MM.1S (cell line): ENCODE data around the gene PNMA3.
"Not testable (repeated sequence)": the region's sequence is repeated elsewhere in the genome, so short reads cannot be mapped to it uniquely, and the experiment has no call there.

Source experiments
- DNase-seq: peaks from one replicate; pipeline ENCODE4 v3.0.0-alpha.2; 2015
- H2AFZ ChIP-seq: fragments of 300-600 bp; sonication (generic); 2 replicates; pipeline ENCODE4 v1.6.0; 2016; ENCODE audit warnings: antibody characterized with exemption, low read length
- H3F3A ChIP-seq: fragments of 300-600 bp; sonication (generic); 2 replicates; pipeline ENCODE4 v1.6.1; 2016; ENCODE audit warnings: mild to moderate bottlenecking, antibody characterized with exemption, low read length, moderate library complexity, mixed read lengths; ENCODE audit not compliant: insufficient read depth
- H3K27ac ChIP-seq: fragments of 300-600 bp; sonication (generic); 2 replicates; pipeline ENCODE4 v1.5.1; 2016; ENCODE audit warnings: mild to moderate bottlenecking, low read length
- H3K27me3 ChIP-seq: fragments of 300-600 bp; sonication (generic); replicated peaks from 2 replicates; pipeline ENCODE4 v1.6.0; 2016; ENCODE audit warnings: low read length; ENCODE audit not compliant: insufficient read depth
- H3K36me3 ChIP-seq: fragments of 300-600 bp; sonication (generic); replicated peaks from 2 replicates; pipeline ENCODE4 v1.6.1; 2016; ENCODE audit warnings: mild to moderate bottlenecking, low read length, mixed read lengths; ENCODE audit not compliant: insufficient read depth
- H3K4me1 ChIP-seq: fragments of 300-600 bp; sonication (generic); 2 replicates; pipeline ENCODE4 v1.6.1; 2016; ENCODE audit warnings: low read length, mixed read lengths
- H3K4me2 ChIP-seq: fragments of 300-600 bp; sonication (generic); 2 replicates; pipeline ENCODE4 v1.6.0; 2016; ENCODE audit warnings: low read depth, low read length
- H3K4me3 ChIP-seq: fragments of 300-600 bp; sonication (generic); 2 replicates; pipeline ENCODE4 v1.5.1; 2016; ENCODE audit warnings: low read length, mixed read lengths
- H3K79me2 ChIP-seq: fragments of 300-600 bp; sonication (generic); 2 replicates; pipeline ENCODE4 v1.6.1; 2016; ENCODE audit warnings: mixed run types, low read length, mixed read lengths
- H3K9ac ChIP-seq: fragments of 300-600 bp; sonication (generic); 2 replicates; pipeline ENCODE4 v1.6.1; 2016; ENCODE audit warnings: low read length, mixed read lengths
- H3K9me2 ChIP-seq: fragments of 300-600 bp; sonication (generic); replicated peaks from 2 replicates; pipeline ENCODE4 v1.6.1; 2016; ENCODE audit warnings: mild to moderate bottlenecking, low read length, mixed read lengths; ENCODE audit not compliant: insufficient read depth
- H3K9me3 ChIP-seq: fragments of 300-600 bp; sonication (generic); replicated peaks from 2 replicates; pipeline ENCODE4 v1.6.1; 2016; ENCODE audit warnings: mild to moderate bottlenecking, low read length, mixed read lengths; ENCODE audit not compliant: insufficient read depth
- H4K20me1 ChIP-seq: fragments of 300-600 bp; sonication (generic); 2 replicates; pipeline ENCODE4 v1.6.1; 2016; ENCODE audit warnings: mild to moderate bottlenecking, low read length, moderate library complexity, mixed read lengths; ENCODE audit not compliant: insufficient read depth
- EZH2 ChIP-seq: fragments of 300-600 bp; sonication (generic); optimal IDR thresholded peaks from 2 replicates; pipeline ENCODE3; 2017; ENCODE audit warnings: low read depth, mild to moderate bottlenecking, antibody characterized with exemption, low read length, mixed read lengths
- EZH2phosphoT487 ChIP-seq: fragments of 300-600 bp; sonication (generic); IDR thresholded peaks from 2 replicates; pipeline ENCODE4 v1.6.1; 2018; ENCODE audit warnings: antibody characterized with exemption, low read length
- TF ChIP-seq, protein P1 (sequence below): fragments of 300-600 bp; sonication (generic); IDR thresholded peaks from 2 replicates; pipeline ENCODE4 v1.5.1; 2016; ENCODE audit warnings: antibody characterized with exemption, low read length, mixed read lengths

Gene PNMA3, protein sequence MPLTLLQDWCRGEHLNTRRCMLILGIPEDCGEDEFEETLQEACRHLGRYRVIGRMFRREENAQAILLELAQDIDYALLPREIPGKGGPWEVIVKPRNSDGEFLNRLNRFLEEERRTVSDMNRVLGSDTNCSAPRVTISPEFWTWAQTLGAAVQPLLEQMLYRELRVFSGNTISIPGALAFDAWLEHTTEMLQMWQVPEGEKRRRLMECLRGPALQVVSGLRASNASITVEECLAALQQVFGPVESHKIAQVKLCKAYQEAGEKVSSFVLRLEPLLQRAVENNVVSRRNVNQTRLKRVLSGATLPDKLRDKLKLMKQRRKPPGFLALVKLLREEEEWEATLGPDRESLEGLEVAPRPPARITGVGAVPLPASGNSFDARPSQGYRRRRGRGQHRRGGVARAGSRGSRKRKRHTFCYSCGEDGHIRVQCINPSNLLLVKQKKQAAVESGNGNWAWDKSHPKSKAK

DNA sequence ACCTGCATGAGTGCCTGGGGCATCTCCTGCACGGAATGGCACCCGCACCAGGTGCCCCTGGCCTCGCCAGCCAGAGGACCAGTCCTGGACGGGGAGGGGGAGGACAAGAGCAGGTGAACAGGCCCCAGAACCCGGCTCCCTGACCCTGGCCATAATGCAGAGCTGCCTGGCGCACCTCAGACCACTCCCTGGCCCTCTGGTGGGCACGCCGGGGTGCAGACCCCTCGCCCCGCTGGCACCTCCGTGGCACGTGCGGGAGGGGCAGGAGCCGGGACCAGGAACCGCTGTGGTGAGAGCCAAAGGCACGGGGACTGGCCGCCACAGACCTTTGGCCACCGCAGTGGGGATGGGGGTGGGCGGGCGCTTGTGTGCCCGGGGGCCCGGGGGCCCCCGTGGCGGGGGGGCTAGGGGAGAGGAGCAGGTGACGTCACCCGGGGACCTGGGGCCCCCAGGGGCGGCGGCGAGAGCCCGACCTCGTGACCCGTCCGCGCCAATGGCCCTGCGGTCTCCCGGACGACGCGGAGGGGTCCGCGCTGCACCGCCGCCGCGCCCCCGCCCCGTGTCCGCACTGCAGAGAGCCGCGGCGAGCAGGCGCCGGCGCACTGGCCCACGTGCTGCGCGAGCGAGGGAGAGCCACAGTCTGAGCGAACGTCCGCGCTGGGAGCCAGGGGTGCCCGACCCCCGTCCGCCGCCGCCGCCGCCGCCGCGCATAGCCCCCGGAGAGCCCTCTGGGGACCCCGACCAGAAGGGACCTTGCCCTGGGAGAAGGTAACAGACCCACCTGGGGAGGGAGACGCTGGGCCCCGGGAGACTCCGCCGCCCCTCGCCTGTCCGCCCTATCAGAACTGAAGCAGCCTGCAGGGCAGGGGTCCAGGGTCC is at the start of gene PNMA3:
TSS of gene PNMA3 (plus strand) at position 600 of the 879 bp plus-strand sequence. CDS start 586 bp downstream, outside the sequence.
- Histone ChIP-seq H3K36me3 (no peaks in the 10 kb centered on the region), H3K27me3 (no peaks in the 10 kb centered on the region), H3K27ac (no peak within 1 kb of the TSS), H3K9me3 (no peaks in the 10 kb centered on the region), H3F3A (no peaks in the 10 kb centered on the region), H2AFZ (no peak within 1 kb of the TSS), H3K9me2 (no peaks in the 10 kb centered on the region), H3K9ac (no peak within 1 kb of the TSS), H3K4me2 (no peak within 1 kb of the TSS), H4K20me1 (no peaks in the 10 kb centered on the region), H3K4me3 (no peak within 1 kb of the TSS), H3K79me2 (no peaks in the 10 kb centered on the region), H3K4me1 (no peaks in the 10 kb centered on the region)
- DNase-seq, result no peak
- TF ChIP-seq, protein P1, sequence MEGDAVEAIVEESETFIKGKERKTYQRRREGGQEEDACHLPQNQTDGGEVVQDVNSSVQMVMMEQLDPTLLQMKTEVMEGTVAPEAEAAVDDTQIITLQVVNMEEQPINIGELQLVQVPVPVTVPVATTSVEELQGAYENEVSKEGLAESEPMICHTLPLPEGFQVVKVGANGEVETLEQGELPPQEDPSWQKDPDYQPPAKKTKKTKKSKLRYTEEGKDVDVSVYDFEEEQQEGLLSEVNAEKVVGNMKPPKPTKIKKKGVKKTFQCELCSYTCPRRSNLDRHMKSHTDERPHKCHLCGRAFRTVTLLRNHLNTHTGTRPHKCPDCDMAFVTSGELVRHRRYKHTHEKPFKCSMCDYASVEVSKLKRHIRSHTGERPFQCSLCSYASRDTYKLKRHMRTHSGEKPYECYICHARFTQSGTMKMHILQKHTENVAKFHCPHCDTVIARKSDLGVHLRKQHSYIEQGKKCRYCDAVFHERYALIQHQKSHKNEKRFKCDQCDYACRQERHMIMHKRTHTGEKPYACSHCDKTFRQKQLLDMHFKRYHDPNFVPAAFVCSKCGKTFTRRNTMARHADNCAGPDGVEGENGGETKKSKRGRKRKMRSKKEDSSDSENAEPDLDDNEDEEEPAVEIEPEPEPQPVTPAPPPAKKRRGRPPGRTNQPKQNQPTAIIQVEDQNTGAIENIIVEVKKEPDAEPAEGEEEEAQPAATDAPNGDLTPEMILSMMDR, result no peak

DNA sequence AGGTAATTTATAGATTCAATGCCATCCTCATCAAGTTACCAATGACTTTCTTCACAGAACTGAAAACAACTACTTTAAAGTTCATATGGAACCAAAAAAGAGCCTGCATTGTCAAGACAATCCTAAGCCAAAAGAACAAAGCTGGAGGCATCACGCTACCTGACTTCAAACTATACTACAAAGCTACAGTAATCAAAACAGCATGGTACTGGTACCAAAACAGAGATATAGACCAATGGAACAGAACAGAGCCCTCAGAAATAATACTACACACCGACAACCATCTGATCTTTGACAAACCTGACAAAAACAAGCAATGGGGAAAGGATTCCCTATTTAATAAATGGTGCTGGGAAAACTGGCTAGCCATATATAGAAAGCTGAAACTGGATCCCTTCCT is 39.1 kb upstream of the PNMA3 start:
- H3K27ac ChIP-seq, H3F3A ChIP-seq, H3K9me2 ChIP-seq, H3K4me3 ChIP-seq, H3K79me2 ChIP-seq, H3K4me1 ChIP-seq, DNase-seq, H3K9me3 ChIP-seq, H3K36me3 ChIP-seq, H3K27me3 ChIP-seq, H3K4me2 ChIP-seq, H4K20me1 ChIP-seq, H3K9ac ChIP-seq, H2AFZ ChIP-seq: not testable (repeated sequence)

DNA sequence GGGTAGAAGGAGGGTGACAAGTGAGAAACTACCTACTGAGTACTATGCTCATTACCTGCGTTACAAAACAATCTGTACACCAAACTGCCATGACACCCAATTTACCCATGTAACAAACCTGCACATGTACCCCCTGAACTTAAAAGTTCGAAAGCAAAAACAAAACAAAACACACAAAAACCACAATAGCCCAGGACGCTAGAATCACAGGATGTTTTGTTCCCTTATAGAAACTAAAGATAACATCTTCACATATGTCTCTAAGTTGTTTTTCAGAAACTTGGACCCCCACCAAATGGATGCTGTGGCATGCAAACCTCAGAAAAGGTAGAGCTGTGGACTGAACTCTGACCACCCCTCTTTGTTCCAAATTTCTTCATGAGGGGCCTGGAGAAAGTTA is 37.1 kb upstream of the PNMA3 start:
- Histone ChIP-seq H3K4me2 (no peak overlapping the region), H3K4me1 (no peaks in the 10 kb centered on the region), H2AFZ (no peak overlapping the region), H3K79me2 (no peaks in the 10 kb centered on the region), H3K27ac (no peak overlapping the region), H3K9me3 (no peaks in the 10 kb centered on the region), H3F3A (no peaks in the 10 kb centered on the region), H3K36me3 (no peaks in the 10 kb centered on the region), H3K4me3 (no peak overlapping the region), H3K9ac (no peak overlapping the region), H3K9me2 (no peaks in the 10 kb centered on the region), H4K20me1 (no peaks in the 10 kb centered on the region), H3K27me3 (no peaks in the 10 kb centered on the region; the same call in 1 of the 2 replicates)
- TF ChIP-seq EZH2, result no peak
- TF ChIP-seq, protein P1, result no peak
- TF ChIP-seq EZH2phosphoT487, result no peak
- no peak for DNase-seq

DNA sequence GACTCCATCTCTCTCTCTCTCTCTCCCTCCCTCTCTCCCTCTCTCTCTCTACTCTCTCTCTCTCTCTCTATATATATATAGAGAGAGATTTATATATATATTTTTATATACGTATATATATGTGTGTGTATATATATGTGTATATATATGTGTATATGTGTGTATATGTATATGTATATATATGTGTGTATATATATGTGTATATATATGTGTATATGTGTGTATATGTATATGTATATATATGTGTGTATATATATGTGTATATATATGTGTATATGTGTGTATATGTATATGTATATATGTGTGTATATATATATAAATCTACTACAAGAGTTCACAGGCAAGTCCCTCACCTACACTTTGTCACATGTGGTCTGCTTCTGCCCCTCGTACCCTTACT is 29.8 kb upstream of the PNMA3 start:
- H4K20me1 ChIP-seq, H3K36me3 ChIP-seq, H3F3A ChIP-seq, DNase-seq, H3K9me2 ChIP-seq, H3K4me3 ChIP-seq, H2AFZ ChIP-seq, H3K27me3 ChIP-seq, H3K9ac ChIP-seq, H3K27ac ChIP-seq, H3K9me3 ChIP-seq, H3K4me1 ChIP-seq, H3K4me2 ChIP-seq, H3K79me2 ChIP-seq: not testable (repeated sequence)

DNA sequence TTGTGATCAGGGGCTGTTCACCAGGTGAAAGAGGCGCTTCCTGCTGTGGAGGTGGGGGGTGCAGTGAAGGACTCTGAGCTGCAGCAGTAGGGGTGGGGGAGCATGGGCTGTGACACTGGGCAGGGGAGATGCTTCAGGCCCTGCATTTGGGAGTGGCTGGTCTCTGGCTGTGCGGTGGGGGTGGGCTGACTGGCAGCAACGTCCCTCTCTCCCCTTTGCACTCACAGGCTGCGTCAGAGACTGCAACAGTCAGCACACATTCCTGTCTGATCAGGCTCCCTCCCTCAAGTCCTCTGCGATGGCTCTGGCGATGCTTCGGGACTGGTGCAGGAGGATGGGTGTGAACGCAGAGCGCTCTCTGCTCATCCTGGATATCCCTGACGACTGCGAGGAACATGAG is 27.8 kb upstream of the PNMA3 start:
- H3K9ac ChIP-seq, H3K4me3 ChIP-seq, H3K4me1 ChIP-seq, H3K36me3 ChIP-seq, H2AFZ ChIP-seq, H3K4me2 ChIP-seq, H3K27me3 ChIP-seq, H3K79me2 ChIP-seq, H3K27ac ChIP-seq, H4K20me1 ChIP-seq, H3F3A ChIP-seq, H3K9me2 ChIP-seq, DNase-seq, H3K9me3 ChIP-seq: not testable (repeated sequence)
